ENCODE data around the gene LAG3. TPM values are rescaled to one million over a fixed set of nuclear protein-coding genes. Genes with fewer than 3 reads are reported as not detected.

Gene LAG3
- polyA plus RNA-seq, 4 donors: 0.89 to 6.2 (median 2.1) TPM

DNA sequence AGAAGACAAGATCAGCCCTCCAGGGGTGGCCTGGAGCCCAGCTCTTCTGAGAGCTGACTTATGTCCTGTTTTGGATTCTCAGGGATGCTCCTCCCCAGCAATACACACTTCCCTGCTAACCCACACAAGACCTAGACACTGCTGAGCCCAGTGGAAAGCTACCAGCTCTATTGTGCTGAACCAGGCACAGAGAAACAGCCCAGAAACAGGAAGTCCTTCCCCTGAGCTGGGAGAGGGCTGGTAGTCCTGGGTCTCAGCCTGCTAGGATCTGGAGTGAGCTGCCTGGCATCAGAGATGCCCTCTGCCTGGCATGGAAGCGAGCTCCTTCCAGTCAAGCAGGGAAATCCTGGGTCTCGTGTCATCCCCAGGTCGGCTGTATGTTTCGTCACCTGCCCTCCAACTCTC lies 1.2 kb upstream of the LAG3 start:
- DNase-seq (ENCODE audit: low read depth in 4 of 4, low spot score in 3 of 4): no peak

- no peak for DNase-seq (ENCODE audit: low read depth in 4 of 4, low spot score in 3 of 4)
Measured at GRCh38 chr12:6771509-6772330, 600 bp upstream of the LAG3 start.

DNA sequence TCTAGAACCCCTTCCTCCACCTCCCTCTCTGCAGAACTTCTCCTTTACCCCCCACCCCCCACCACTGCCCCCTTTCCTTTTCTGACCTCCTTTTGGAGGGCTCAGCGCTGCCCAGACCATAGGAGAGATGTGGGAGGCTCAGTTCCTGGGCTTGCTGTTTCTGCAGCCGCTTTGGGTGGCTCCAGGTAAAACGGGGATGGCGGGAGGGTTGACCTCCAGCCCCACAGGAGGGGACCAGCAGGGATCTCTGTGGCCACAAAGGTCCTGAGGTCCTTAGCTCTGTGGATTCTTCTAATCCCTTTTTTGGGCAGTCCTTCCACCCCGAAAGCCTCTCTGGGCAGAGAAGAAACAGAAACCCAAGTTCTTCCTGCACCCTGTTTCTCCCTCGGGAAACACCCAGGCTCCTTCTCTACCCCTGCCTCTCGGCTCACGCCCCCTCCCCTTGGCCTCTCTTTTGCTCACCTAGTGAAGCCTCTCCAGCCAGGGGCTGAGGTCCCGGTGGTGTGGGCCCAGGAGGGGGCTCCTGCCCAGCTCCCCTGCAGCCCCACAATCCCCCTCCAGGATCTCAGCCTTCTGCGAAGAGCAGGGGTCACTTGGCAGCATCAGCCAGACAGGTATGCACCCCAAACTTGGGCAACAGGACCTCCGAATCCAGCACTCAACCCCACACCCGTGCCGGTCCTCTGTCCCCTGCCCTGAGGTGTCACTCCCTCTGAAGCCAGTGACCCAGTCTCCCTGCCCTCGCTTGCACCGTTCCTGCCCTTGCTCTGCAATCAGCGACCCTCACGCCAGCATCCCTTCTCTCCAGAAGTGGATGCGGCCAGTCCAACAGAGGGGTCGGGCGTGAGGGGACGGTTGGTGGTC lies 638 bp downstream of the LAG3 start:
- DNase-seq (ENCODE audit: low read depth in 4 of 4, low spot score in 3 of 4): no peak

DNA sequence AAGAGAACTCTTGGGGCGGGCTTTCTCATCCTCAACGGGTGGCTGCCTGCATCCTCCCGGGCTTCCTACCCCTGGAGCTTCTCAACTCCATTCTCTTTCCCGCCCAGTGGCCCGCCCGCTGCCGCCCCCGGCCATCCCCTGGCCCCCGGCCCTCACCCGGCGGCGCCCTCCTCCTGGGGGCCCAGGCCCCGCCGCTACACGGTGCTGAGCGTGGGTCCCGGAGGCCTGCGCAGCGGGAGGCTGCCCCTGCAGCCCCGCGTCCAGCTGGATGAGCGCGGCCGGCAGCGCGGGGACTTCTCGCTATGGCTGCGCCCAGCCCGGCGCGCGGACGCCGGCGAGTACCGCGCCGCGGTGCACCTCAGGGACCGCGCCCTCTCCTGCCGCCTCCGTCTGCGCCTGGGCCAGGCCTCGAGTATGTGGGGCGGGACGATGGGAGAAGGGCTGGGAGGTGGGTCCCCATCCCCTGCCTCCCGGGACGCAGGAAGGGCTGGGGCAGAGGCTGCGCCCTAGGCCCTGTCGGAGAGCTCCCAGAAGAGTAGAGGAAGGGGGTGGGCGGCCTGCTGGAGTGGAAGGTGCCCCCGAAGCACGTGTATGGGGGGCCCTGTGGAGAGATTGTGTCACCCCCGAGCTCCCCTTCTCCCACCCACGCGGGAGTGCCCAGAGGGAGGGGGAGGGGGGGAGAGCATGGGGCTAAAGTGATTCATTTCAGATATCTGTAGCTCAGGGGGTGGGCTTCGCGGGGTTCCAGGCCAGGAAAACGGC lies 1.5 kb downstream of the LAG3 start:
- no peak for DNase-seq (ENCODE audit: low read depth in 4 of 4, low spot score in 3 of 4)

DNA sequence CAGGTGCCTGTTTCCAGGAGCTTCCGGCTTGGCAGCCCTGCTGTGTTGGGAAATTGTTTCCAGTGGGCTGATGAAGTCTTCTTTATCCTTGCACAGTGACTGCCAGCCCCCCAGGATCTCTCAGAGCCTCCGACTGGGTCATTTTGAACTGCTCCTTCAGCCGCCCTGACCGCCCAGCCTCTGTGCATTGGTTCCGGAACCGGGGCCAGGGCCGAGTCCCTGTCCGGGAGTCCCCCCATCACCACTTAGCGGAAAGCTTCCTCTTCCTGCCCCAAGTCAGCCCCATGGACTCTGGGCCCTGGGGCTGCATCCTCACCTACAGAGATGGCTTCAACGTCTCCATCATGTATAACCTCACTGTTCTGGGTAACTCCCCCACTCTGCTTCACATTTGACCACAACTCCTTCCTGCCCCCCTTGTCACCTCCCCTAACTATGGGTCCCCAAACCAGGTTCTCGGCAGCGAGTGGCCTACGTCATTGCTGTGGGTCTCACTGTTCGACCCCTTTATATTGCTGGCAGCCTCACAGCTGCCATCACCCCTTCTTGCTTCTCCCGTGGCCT lies 2.3 kb downstream of the LAG3 start:
- DNase-seq (ENCODE audit: low read depth in 4 of 4, low spot score in 3 of 4): no peak

GRCh38 chr12:6775185-6776174 lies 3.2 kb downstream of the LAG3 start:
- DNase-seq (ENCODE audit: low read depth in 4 of 4, low spot score in 3 of 4): no peak

GRCh38 chr12:6777386-6777785 lies 5.1 kb downstream of the LAG3 start:
- DNase-seq (ENCODE audit: low read depth in 4 of 4, low spot score in 3 of 4): no peak

DNA sequence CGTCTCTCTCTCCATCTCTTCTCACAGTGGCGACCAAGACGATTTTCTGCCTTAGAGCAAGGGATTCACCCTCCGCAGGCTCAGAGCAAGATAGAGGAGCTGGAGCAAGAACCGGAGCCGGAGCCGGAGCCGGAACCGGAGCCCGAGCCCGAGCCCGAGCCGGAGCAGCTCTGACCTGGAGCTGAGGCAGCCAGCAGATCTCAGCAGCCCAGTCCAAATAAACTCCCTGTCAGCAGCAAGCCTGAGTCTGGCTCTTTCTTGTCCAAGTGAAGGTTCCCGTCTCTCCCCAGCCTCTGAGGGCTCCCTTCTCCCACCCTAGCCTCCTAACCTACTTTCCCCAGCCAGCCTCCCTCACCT lies 5.9 kb downstream of the LAG3 start:
- DNase-seq (ENCODE audit: low read depth in 4 of 4, low spot score in 3 of 4): no peak

DNA sequence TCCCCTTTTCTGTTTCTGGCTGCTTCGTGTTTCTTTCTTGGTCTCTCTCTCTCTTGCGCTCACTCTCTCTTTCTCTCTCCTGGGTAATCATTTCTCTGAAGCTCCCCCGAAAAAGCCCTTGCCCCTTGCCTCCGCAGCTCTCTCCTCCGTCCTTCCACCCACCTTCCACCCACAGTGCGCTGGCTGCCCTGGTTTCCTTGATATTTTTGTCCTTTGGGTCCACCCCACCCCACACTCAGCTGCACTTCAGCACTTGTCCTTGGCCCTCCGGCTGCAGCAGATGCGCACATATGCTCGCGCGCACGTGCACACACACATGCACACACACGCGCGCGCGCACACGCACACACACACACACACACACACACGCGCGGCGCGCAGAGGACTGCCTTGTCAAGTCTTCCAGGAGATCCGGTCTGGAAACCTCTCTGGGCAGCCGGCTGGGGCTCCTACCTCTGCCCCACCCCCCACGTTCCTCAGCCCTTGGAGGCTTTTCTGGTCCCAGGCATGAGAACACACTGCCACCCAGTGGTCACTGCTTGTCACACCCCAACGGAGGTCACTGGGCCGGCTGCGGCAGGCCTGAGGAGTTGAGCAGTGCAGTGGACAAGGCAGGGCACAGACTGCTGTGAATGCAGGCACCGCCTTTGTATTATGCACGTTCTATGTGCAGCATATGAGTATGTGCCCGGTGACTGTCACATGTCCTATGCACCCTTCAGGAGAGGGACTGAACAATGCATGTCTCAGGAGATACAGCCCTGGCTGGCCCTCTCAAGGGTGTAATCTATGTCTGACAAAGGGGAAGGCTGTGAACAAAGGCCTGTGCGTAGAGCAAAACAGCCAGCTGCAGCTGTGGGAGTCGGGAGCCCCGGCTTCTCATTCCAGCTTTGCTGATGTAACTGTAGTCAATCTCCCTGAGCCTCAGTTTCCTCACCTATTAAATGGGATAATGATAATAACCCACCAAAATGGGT lies 6.5 kb downstream of the LAG3 start:
- DNase-seq (ENCODE audit: low read depth in 4 of 4, low spot score in 3 of 4): peak in 3 of 4 donors; percentile 89 to 92 (median 89)

- DNase-seq (ENCODE audit: low read depth in 4 of 4, low spot score in 3 of 4): no peak
Measured at GRCh38 chr12:6779708-6780432, 7.5 kb downstream of the LAG3 start.

GRCh38 chr12:6780573-6780972 lies 8.3 kb downstream of the LAG3 start:
- DNase-seq (ENCODE audit: low read depth in 4 of 4, low spot score in 3 of 4): no peak

DNA sequence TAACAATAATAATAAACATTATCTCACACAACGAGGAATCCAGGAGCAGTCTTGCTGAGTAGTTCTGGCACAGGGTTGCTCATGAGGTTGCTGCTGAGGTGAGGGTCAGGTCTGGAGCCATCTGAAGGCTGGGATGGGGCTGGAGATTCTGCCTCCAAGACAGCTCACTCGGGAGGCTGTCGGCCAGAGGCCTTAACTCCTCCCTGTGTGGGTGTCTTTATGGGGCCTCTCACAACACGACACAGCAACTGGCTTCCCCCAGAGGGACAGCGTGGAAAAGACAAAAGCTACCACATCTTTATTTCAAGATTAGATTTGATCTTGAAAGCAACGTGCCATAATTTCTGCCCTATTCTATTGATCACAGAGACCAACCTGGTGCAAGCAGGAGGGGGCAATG lies 9.8 kb downstream of the LAG3 start:
- no peak for DNase-seq (ENCODE audit: low read depth in 4 of 4, low spot score in 3 of 4)

- no peak for DNase-seq (ENCODE audit: low read depth in 4 of 4, low spot score in 3 of 4)
Measured at GRCh38 chr12:6782850-6783566, 10.7 kb downstream of the LAG3 start.

- DNase-seq (ENCODE audit: low read depth in 4 of 4, low spot score in 3 of 4): no peak
Measured at GRCh38 chr12:6783828-6784227, 11.5 kb downstream of the LAG3 start.

DNA sequence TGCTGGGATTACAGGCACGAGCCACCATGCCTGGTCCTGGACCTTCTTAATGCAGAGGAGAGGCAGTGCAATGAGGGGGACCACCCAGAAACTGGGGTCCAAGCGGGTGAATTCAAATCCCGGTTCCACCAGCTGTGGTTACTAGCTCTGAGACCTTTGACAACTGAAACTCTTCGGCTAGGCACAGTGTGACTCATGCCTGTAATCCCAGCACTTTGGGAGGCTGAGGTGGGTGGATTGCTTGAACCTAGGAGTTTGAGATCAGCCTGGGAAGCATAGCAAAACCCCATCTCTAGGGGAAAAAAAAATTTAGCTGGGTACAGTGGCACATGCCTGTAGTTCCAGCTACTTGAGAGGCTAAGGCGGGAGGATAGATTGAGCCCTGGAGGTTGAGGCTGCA lies 12.0 kb downstream of the LAG3 start:
- DNase-seq (ENCODE audit: low read depth in 4 of 4, low spot score in 3 of 4): no peak

- no peak for DNase-seq (ENCODE audit: low read depth in 4 of 4, low spot score in 3 of 4)
Measured at GRCh38 chr12:6784761-6785160, 12.4 kb downstream of the LAG3 start.

DNA sequence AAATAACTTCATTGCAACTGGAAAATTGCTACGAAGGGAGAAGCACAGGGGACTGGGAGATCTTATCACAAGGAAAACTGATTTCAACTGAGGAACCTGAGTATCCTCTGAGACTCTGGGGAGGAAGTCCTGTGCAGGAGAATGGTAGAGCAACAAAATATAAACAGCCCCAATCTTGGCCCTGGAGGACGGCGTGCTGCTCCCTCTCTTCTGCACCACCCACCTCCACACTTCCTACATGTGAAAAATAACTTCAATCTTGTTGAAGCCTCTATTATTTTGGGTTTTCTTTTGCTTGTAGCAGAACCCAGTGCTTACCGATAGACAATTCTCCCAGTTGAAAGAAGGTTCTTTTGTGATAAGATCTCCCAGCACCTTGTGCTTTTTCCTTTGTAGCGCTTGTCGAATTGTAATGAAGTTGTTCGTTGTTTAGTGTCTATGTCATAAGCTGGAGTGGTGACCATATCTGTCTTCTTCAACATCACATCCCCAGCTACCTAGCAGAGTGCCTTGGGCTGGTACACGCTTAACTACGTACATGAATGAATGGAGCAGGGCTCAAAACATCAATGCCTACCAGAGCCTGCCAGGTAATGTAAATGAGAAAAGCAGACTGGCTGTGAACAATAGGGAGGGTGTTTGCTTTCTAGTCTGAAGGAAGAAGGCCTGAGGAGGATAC lies 14.2 kb downstream of the LAG3 start:
- no peak for DNase-seq (ENCODE audit: low read depth in 4 of 4, low spot score in 3 of 4)
